Hair follicular keratinocyte (primary cell): ENCODE data around the gene ZNF684. TPM values are rescaled to one million over a fixed set of nuclear protein-coding genes. Genes with fewer than 3 reads are reported as not detected.

ENCODE experiments used
- total RNA-seq: library from RNA; depleted of rRNA; stranded (reverse); fragments of >200 nt; gene quantifications from 2 replicates; pipeline ENCODE4 v1.2.3, GENCODE V29; 2015

ZNF684 gene
- 1.2 and 3.5 TPM in 2 replicates for total RNA-seq

DNA sequence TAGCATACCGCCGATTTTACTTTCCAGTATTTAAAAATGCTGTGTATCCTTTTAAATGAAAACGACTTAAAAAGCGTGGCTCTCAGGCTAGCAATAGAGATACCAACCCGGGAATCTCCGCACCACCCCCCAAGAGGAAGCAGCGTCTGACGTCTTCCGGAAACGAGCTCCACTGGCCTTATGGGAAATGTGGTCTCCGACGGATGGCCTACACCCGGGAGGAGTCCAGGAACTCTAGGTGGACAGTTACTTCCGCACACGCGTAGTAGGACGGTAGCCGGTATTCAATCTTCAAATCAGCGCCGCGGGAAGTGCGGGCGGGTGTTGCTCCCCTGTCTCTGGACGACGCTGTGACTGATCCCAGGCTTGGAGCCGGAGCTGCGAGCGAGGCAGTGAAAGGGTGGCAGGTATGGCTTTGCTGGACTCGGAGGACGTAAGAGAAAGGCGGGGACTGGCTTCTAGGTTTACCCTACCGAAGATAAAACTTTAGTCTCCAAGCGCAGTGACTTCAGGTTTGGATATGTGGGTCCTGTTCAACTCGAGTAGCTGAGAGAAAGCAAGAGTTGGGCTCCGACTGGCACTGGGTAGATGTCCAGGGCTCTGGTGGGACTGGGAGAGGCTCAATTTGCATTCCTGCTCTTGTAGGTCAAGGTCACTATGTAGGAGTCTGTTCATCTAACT lies at the start of gene ZNF684:
Gene ZNF684 (plus strand): TSS at position 257 of the 681 bp plus-strand sequence. CDS start 1,530 bp downstream, outside the sequence.

DNA sequence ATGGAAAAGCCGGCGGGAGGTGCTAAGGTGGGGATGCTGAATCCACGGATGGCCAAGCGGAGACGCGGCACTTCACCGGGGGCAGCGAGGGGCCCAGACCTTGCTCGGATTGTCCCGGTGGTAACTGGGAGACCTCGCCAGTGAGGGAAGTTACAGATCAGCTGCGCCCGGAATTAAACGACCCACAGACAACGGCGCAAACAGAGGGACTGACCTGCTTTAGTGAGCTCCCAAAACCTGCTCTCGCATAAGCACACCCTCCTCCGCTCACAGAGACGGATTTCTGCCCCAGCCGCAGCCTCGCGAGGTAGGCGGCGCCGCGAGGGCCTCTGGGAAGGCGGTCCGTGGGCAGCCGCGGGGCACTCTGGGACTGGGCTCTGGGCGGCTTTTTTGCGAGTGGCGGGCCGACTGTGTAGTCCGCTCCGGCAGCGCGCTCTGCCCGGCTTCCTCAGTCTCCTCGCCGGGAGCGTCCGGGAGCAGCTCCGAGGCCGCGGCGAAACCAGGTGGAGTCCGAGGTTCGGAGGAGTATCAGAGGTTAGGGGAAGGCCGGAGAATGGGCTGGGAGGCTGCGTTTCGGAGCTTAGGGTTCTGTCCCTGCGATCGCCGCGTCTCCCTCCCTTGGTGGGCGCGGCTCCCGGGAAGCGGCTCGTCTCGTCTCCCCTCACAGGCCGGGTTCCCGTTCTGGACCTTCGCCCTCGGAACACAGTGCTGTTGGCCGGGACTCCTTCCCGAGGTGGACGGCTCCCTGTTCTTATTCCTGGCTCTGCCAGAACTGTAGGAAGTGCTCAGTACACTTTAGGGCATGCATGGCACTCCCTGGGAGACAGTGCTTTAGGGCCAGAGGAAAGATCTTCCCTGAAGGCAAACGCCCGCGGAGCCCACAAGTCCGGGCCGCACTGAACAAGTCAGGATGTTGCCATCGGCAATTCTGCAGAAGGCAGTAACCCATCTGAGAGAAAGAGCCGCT lies 22.8 kb upstream of the ZNF684 start, which contains the start of gene EXO5:
Gene EXO5 (plus strand): TSS at position 393 of the 967 bp plus-strand sequence. CDS start 5,778 bp downstream, outside the sequence.

Other genes starting within 250 kb of the ZNF684 start
- 1.1 and 3.9 TPM in 2 replicates for gene COL9A2, start 214.4 kb upstream of the ZNF684 start, total RNA-seq
- gene SMAP2, start 157.9 kb upstream of the ZNF684 start, total RNA-seq, result 13.5 and 20.7 TPM in 2 replicates
- 2.1 and 3.6 TPM in 2 replicates for gene ZFP69B, start 81.2 kb upstream of the ZNF684 start, total RNA-seq
- 4.8 and 5.3 TPM in 2 replicates for gene ZFP69, start 54.3 kb upstream of the ZNF684 start, total RNA-seq
- gene EXO5, start 22.9 kb upstream of the ZNF684 start, total RNA-seq, result 7.1 and 16.6 TPM in 2 replicates
- 3.1 and 3.6 TPM in 2 replicates for gene RIMS3, start 134.0 kb downstream of the ZNF684 start, total RNA-seq
- gene NFYC, start 160.1 kb downstream of the ZNF684 start, total RNA-seq, result 24.7 and 29.5 TPM in 2 replicates